HG02884 (cell line): ENCODE data around the gene THRAP3.

ENCODE experiments used
- ATAC-seq: cut with Tn5 transposase; IDR thresholded peaks from one replicate; pipeline ENCODE4 v1.9.1; 2021; ENCODE audit warnings: mild to moderate bottlenecking, moderate library complexity; ENCODE audit not compliant: unreplicated experiment

The THRAP3 gene

DNA sequence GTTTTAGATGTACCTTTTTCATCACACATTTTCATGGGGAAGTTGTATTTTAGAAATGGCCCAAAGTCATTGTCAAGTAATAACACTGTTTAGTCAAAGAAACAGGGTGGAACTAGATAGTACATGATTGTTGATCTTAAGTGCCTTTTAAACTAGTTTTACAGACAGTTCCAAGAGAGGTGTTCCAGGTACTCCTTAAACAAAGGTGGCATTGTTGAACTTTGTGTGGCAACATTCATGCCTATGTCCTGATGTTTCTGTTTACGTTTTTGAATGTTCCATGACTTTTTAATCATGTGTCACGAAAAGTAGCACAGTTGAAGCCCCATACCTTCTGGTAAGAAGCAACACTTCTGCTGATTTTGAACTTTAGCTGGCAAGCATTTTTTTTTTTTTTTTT lies 72.8 kb downstream of the THRAP3 start:
- ATAC-seq: no peak

DNA sequence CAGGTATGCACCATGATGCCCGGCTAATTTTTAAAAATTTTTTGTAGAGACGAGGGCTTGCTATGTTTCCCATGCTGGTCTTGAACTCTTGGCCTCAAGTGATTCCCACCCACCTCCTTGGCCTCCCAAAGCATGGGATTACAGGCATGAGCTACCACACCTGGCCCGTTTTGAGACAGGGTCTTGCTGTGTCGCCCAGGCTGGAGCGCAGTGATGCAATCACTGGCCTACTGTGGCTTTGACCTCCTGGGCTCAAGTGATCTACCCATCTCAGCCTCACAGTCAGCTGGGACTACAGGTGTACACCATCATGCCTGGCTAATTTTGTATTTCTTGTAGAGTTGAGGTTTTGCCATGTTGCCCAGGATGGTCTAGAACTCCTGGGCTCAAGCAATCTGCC lies 74.4 kb downstream of the THRAP3 start:
- ATAC-seq: no peak

DNA sequence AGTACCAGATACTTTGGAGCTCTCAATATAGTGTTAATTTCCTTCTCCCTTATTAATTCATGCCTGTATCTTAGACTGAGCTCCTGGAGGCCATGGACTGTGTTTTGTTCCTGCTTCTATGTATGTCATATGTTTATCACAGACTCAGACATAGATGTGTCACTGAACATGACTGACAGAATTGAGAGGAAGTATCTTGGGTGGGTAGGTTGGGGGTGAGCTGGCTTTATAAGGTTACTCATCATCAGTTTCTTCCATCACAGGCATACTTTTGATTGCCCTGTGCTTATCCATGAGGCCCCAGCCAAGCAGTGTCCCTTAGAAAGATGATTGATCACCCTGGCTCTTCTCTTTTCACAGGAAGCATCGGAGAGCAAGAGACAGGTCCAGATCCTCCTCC lies 76.3 kb downstream of the THRAP3 start:
- ATAC-seq: no peak

DNA sequence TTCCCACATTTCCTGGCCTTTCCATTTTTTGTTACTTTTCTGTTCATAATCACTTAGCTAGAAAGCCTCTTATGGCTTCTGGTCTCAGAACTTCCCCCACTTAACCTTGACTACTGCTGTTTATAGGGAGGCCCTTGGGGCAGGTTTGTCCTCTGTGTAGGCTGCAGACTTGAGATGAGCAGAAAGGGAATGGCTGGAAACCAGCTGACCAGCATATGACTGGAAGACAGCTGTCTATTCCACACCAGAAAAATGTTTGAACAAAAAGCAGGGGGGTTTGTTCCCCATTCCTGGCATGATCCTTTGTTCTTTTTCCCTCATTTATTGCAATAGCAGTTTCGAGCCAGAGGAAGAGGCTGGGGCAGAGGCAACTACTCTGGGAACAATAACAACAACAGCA lies 77.0 kb downstream of the THRAP3 start:
- no peak for ATAC-seq

GRCh38 chr1:36303244-36303643 lies 79.0 kb downstream of the THRAP3 start:
- ATAC-seq: no peak

GRCh38 chr1:36303650-36304360 lies 79.6 kb downstream of the THRAP3 start:
- no peak for ATAC-seq

GRCh38 chr1:36304521-36304920 lies 80.3 kb downstream of the THRAP3 start:
- ATAC-seq: no peak

DNA sequence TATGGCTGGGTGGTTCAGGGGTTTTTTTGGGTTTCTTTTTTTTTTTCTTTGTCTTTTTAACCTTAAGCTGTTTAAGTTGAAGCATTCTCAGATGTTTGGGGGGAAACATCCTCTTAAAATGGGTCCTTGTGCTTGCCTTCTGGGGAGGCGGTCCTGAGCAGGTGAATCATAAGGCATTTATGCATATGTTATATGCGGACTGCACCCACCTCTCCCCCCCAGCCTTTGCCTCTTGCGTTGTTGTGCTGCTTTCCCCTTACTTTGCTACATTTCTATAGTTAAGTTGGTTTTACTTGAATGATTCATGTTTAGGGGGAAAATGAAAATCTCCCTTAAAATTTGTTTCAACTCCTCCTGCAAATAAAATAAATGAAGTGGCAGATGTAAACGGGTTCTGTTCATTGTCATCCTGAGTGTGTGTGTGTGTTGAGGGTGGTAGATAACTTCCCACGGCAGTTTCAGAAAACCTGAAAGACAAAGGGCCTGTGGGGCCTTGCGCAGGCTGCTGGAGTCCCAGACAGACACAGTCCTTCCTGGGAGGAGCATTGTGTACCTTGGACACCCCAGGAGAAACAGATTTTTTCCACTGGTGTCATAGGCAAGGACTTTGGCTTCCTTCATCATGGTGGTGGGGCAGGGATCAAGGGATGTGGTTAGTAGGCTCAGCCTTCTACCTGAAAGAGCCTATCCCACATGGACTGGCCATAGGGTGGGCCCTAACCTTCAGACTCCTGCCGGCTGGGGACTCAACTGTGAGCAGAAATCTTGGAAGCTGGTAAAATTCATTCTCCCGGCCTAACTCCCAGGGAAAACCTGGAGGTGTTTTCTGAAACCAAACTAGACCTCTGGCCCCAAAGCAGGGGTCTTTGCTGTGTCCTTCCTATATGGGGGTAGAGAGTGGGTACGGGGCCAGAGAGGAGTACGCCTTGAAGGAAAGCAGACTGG lies 81.0 kb downstream of the THRAP3 start:
- no peak for ATAC-seq

GRCh38 chr1:36305915-36306209 lies 81.6 kb downstream of the THRAP3 start:
- no peak for ATAC-seq

GRCh38 chr1:36306210-36306901 lies 82.1 kb downstream of the THRAP3 start, which contains the start of gene SH3D21:
Gene SH3D21 (plus strand): TSS chr1:36306368. CDS start chr1:36306421, 53 bp downstream.
- peak; percentile 13 for ATAC-seq

DNA sequence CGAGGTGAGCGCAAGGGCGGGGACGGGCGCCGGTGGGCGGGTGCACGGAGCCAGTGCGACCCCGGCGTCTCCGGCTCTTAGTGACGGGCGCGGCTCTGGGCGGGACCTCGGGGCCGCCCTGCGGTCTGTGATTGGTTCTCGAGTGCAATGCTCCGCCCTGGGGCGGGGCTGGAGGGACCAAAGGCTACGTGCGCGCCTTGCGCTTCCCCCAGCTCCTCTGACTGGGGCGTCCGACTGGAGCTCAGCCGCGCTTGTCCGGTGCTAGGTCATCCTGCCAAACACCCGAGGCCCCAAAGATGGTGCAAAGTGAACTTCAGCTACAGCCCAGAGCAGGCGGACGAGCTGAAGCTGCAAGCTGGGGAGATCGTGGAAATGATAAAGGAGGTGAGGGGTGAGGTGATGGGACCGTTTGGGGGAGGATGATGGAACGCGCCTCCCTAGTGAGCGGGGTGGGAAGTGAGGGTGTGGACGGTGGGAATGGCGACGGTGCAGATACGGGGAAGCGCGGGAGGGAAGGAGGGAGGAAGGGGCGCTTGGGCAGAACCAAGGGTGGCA lies 82.7 kb downstream of the THRAP3 start:
- ATAC-seq: peak; percentile 98

DNA sequence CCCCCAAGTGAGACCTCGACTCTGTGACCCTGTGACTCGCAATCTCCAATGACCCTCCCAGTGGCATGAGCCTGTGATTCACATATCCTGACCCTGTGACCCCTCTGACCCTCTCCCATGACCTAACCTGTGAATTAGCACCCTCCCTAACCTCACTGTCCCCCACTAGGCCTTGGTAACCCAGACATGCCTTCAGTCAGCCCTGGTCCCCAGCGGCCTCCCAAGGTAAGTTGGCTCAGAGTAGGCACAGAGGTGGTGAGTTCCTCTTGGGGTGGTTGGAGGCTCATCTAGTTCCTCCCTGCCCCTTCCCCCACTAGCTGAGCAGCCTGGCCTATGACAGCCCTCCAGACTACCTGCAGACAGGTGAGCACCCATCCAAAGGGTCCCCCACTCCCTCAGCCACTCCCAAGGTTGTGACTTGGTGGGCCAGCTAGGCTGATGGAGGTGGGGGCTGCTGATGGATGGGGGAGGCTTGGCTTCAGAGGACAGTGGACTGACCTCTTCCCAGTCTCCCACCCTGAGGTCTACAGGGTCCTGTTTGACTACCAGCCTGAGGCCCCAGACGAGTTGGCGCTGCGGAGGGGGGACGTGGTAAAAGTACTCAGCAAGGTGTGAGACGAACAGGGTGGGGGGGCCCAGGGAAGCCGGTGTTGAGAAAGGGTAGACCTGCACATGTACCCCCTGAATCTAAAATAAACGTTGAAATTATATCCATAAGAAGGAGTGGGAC lies 83.5 kb downstream of the THRAP3 start:
- no peak for ATAC-seq

DNA sequence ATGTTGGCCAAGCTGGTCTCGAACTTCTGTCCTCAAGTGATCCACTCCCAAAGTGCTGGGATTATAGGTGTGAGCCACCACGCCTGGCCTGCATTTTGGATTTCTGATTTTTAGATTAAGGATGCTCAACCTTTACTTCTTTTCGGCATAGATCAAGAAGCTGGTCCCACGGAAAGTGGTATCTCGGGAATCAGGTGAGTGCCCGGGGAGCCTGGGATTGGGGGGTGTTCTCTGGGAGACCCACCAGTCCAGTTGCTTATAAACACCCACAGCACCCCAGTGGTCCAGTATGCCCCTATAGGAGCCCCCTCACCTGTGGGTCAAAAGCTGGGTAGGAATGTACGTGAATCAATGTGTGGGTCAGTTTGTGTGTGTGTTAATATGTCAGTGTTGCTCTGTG lies 85.2 kb downstream of the THRAP3 start:
- ATAC-seq: no peak

DNA sequence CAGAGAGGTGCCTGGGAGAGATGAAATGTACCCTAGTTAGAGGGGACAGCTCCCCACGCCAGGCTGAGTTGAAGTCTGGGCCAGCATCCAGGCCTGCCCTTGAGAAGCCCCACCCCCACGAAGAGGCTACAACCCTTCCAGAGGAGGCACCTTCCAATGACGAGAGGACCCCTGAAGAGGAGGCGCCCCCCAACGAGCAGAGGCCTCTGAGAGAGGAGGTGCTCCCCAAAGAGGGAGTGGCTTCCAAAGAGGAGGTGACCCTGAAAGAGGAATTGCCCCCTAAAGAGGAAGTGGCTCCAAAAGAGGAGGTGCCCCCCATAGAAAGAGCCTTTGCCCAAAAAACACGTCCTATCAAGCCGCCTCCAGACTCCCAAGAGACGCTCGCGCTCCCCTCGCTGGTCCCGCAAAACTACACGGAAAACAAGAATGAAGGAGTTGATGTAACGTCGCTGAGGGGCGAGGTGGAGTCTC lies 96.1 kb downstream of the THRAP3 start:
- ATAC-seq: no peak

DNA sequence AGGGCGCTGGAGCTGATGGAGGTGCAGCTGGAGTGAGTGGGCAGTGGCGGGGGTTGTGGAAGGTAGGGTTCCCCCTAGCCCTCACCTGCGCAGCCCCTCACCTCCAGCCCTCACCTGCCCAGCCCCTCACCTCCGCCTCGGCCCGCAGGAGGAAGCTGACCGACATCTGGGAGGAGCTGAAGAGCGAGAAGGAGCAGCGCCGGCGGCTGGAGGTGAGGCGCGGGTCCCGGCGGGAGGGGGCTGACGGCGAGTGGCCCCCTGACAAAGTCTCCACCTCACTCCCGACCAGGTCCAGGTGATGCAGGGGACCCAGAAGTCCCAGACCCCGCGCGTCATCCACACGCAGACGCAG lies 96.5 kb downstream of the THRAP3 start:
- no peak for ATAC-seq

- no peak for ATAC-seq
These were observed 97.1 kb downstream of the THRAP3 start for GRCh38 chr1:36321119-36321951.

DNA sequence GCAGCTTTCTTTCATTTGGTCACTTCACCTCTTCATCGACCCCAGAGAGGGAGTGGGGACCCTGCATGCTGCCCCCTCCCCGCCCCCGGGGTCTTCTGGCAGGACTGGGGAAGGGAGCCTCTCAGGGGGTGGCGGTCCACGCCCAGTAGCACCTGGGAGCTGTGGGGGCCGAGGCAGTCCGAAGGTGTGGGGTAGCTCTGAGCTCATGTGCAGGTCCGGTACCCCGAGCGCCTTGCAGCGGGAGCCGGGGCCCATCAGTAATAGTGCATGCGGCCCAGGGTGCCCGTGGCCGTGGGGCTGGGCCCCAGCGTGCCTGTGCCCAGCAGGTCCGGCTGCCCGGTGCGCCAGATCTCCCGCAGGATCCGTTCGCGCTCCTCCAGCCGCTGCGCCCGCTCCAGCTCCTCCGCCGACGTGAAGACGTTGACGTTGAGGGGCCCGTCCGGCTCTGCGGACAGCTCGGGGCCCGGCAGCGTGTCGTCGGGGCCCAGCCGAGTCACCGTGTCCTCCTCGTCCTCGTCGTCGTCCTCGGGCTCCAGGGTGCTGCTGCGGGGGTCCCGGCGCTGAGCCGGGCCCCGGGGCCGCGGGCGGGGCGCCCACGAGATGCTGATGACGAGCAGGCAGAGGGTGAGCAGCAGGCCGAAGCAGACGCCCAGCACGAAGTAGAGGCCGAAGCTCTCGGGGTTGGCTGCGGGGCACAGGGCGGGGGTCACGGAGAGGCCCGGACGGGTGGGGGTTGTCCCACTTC lies 98.0 kb downstream of the THRAP3 start:
- ATAC-seq: no peak

GRCh38 chr1:36322786-36323635 lies 98.8 kb downstream of the THRAP3 start:
- no peak for ATAC-seq
